ENCODE measurements around the gene FCHO1. TPM values are rescaled to one million over a fixed set of nuclear protein-coding genes. Genes with fewer than 3 reads are reported as not detected.
A peak's percentile ranks its signal among the peaks of the same experiment; 100 is the strongest.

FCHO1 gene
- total RNA-seq, 1 experiment from 2014 or later, result 1.2 TPM

- DNase-seq (ENCODE audit: low spot score), result no peak
Observed at GRCh38 chr19:17735410-17735809, 15.9 kb upstream of the FCHO1 start.

DNA sequence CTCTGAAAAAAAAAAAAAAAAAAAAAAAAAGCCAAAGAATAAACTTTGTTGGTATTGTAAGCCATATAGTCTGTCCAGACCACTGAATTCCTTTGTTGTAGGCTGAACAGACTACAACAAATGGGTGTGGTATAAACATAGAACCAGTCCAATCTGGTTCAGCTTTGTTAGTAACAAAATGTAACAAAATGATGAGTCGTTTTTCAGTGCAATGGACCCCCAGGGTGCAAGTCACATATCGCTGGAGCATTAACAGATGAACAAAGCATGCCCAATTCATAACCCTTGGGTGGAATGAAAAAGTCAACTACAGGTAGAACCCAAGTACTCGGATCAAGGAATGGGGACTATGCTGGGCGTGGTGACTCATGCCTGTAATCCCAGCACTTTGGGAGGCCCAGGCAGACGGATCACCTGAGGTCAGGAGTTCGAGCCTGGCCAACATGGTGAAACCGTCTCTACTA lies 13.6 kb upstream of the FCHO1 start:
- DNase-seq (ENCODE audit: low spot score), result no peak

DNA sequence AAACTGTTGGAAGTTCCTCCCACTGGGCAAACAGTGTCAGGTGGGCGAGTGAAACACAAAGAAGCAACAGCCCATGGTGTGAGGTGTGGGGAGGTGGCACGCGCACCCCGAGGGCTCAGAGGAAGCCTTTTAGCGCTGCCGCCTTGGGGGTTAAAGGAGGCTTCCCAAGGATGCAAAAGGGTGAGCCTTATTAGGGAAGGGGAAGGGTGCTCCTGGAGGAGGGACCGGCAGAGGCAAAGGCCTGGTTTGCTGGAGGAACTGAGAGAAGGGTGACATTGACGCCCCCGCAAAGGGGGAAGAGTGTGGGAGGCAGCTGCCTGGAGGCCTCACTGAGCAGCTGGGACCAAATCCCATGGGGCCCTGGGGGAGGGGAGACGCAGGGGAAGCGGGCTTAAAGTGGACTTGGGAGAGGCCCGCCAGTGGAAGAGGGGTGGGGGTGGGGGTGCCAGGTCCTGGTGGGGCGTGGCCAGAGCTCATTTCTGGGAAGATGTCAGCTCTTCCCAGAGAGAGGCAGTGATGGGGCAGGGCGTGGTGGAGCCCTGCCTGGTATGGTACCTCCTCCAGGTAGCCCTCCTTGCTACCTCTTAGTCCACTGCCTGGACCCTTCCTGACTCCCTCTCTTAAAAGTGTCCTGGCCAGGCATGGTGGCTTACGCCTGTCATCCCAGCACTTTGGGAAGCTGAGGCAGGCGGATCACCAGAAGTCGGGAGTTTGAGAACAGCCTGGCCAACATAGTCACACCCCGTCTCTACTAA lies 12.0 kb upstream of the FCHO1 start:
- no peak for DNase-seq (ENCODE audit: low spot score)

DNA sequence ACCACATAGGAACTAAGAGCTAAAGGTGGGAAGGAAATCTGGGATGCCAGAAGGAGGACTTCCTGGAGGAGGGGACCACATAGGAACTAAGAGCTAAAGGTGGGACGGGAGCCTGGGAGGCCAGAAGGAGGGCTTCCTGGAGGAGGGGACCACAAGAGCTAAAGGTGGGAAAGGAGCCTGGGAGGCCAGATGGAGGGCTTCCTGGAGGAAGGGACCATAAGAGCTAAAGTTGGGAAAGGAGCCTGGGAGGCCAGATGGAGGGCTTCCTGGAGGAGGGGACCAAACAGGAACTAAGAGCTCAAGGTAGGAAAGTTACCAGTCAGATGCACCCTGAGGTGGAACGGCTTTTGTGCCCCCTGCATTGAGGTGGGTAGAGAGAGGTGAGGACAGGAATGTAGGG lies 9.8 kb upstream of the FCHO1 start:
- no peak for DNase-seq (ENCODE audit: low spot score)

DNA sequence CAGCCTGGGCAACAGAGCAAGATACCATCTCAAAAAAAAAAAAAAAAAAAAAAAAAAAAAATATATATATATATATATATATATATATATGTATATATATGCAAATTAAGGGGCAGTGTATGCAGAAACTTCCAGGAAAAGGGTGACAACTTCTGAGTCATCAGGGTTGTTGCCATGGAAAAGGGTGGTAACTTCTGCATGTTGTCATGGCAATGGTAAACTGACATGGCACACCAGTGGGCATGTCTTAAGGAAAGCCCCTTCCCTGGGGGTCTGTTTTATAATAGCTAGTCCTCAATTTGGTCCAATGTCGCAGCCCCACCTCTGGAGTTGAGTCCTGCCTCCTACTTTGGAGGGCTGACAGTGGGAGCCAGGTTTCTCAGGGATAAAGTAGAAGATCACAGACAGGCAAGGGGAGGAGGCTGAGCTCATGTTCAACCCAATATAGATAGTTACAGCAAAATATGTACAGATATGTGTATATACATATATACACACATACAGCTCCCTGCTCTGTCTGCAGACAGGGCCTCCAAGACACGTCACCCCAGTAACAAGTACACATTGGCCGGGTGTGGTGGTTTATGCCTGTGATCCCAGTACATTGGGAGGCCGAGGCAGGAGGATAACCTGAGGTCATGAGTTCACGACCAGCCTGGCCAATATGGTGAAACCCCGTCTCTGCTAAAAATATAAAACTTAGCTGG lies 7.2 kb upstream of the FCHO1 start:
- DNase-seq (ENCODE audit: low spot score), result no peak

DNA sequence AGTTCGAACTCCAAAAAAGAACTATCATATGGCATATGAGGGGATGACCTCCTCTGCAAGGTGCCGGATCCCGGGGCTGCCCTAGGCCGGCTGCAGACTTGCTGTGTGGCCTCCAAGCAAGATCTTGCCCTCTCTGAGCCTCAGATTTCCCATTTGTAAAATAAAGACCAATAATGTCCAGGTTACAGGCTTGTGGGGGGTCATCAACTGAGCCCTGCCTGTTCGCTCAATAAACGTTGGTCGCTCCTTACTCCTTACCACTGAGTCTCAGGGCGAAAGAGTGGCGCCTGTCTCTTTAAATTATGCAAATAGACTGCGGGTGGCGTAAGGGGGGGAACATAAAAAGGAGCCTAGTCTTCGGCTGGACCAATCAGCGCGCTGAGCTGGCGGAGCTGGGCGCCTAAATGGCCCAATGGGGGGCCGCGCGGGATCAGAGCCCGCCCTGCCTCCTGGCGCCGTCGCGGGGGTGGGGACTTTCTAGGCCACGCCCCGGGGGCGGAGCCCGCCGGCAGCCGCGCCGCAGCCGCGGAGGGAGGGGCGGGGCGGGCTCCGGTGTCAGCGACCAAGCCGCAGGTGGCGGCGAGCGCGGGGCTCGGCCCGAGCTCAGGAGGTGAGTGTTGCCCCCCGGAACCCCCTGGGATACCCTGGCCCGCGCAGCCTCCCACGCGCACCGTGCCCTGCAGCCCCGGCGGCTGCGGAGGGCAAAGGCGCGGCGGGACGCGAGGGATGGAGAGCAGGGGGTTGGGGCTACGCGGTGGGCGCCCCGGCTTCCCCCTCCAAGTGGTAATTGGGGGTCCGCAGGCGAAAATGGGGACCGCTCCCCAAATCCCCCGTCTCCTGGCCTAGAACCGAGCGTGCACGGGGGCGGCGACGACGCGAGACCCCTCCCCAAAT lies 3.8 kb upstream of the FCHO1 start:
- DNase-seq (ENCODE audit: low spot score), result peak; percentile 87

DNA sequence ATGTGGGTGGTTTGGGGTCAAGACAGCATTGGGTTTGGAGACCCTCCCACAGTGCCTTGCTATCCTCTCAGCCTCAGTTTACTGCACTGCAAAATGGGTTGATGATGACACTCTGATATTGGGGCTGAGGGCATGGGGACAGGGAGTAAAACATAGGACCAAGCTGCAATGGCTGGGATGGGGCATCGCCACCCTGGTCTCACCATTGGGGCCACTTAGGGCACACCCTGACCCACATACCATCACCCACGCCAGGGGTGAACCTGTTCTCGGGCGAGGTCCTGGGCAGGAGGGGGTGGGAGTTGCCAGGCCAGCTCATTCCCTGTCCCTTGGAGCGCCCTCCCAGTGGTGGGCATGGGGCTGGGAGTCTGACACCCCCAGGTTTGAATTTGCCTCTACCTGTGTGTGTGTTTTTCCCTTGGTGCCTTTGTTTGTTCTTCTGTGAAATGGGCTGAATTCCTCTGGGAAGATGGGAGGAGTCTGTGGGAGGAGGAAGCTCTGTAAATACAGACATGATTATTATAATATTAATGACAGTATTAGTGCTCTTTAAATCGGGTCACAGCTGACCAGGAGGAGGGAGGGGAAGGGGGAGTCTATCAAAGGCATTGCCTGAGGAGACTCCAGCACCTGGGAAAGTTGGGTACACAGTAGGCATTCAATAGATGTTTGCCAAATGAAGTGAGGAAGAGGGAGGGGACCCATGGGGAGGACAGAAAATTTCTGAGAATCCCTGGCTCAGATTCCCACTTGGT lies 2.2 kb upstream of the FCHO1 start:
- no peak for DNase-seq (ENCODE audit: low spot score)

GRCh38 chr19:17749912-17750317 lies 1.4 kb upstream of the FCHO1 start:
- DNase-seq (ENCODE audit: low spot score), result no peak

DNA sequence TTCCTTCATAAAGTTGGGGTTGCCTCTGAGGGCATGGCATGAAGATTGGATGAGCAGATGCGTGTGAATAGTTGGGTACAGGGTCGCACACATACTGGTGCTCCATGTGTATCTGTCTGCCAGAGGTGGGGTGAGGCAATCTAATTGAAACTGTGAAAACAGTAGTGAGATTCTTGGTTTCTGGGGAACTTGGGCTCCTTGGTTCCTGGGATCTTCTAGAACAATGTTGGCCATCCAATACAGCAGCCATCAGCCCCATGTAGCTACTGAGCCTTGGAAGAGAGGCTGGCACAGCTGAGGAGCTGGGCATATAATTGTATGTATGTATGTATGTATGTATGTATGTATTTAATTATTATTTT lies 616 bp downstream of the FCHO1 start:
- no peak for DNase-seq (ENCODE audit: low spot score)

DNA sequence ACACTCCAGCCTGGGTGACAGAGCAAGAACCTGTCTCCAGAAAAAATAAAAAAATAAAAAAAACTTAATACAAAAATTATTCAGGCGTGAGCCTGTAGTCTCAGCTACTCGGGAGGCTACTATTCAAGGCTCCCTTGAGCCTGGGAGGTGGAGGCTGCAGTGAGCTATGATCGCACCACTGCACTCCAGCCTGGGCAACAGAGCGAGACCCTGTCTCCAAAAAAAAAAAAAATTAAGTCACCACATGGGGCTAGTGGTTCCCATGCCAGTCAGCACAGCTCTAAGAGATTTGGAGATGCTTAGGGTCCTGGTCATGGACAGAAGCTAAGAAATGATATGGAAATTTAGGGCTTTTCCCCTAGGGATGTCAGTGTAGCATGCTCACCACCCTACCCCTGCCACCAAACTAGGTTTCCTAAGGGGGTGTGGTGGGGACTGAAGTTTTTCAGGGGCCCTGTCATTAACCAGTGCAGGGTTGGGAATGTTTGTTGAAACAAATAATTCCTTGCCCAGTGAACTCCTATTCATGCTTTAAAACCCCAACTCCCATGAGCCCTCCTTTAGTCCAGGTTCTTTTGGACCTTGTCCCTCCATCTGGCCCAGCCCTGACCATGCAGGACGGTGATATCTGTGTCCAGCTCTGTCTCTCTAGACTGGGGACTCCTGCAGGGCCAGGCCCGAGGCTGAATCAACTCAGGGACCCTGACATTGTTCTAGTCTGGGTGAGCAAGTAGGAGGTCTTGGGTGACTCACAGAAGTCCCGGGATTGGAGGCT lies 1.8 kb downstream of the FCHO1 start:
- no peak for DNase-seq (ENCODE audit: low spot score)

DNA sequence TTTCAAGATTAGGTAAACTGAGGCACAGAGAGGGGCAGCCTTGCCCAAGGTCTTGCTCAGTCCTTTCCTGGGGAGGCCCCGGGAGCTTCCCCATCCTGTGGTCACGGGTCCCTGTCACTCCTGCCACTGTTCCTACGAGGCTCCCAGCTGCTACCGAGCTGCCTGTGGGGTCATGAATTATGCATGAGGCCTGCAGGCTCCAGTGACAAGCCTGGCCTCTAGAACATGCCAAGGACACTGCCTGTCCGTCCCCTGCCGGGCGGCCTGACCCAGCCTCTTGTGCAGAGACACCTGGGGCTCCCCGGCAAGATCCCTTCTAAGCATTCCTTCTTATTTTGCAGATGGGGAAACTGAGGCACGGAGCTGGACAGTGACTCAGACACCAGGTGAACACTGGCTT lies 2.7 kb downstream of the FCHO1 start:
- no peak for DNase-seq (ENCODE audit: low spot score)

- DNase-seq (ENCODE audit: low spot score), result no peak
Observed at GRCh38 chr19:17754634-17755442, 3.6 kb downstream of the FCHO1 start.

DNA sequence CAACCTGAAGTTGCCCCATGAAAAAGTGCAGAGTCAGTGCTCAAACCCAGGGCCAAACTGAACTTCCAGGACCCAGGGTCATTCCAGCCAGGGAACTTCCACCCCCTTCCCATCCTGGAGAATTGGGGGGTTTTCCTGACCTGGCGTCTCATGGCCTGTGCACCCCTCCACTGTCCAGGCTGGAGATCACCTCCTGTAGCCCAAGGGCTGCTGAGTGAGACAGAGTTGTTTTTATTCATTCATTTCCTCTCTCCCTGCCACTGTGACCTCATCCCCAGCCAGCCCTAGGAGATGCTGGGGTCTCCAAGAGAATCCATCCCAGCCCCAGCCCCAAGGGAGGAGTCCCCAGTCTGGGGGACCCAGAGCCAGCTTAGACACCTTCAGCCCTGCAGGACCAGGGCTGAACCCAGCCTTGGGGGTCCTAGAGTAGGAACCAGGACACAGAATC lies 4.2 kb downstream of the FCHO1 start:
- no peak for DNase-seq (ENCODE audit: low spot score)

DNA sequence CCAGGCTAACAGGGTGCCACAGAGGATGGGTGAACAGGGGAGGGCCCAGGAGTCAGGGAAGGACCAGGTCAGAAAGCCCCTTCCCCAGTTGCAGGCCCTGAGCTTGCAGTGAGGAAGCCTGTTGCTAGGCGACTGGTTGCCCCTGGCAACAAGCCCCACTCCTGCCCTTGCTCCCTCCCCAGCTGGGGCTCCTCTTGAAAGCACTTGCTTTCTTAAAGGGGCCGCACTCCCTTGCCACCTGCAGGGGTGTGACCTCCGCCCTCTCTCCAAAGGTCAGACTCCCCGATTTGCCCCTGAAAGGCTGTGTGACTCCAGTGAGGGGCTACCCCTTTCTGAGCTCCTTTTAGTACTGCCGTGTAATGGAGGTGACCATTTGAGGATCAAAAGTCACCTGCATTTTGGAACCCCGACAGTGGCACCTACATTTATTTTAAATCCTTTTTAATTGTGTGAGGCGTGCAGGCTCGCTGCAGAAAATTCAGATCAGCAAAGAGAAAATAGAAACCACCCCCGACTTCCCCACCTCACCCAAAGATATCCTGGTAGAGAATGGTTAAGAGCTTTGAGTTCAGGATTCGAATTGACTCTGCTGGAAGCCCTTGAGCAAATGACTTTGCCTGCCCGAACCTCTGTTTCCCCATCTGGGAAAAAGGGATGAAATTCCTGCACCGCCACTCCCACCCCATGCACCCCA lies 4.8 kb downstream of the FCHO1 start:
- no peak for DNase-seq (ENCODE audit: low spot score)

GRCh38 chr19:17757125-17757524 lies 5.8 kb downstream of the FCHO1 start:
- no peak for DNase-seq (ENCODE audit: low spot score)

DNA sequence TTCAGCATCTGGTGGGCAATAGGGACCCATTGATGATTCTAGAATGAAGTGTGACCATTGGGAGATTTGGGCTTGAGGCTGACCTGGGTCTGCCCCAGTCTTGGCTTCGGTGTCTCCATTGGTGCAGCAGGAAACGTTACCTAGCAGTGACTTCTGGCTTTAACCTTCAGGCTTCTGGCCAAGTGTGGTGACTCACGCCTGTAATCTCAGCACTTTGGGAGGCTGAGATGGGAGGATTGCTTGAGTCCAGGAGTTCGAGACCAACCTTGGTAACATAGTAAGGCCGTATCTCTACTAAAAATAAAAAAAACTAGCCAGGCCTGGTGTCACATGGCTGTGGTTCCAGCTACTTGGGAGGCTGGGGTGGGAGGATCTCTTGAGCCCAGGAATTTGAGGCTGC lies 7.2 kb downstream of the FCHO1 start:
- no peak for DNase-seq (ENCODE audit: low spot score)

DNA sequence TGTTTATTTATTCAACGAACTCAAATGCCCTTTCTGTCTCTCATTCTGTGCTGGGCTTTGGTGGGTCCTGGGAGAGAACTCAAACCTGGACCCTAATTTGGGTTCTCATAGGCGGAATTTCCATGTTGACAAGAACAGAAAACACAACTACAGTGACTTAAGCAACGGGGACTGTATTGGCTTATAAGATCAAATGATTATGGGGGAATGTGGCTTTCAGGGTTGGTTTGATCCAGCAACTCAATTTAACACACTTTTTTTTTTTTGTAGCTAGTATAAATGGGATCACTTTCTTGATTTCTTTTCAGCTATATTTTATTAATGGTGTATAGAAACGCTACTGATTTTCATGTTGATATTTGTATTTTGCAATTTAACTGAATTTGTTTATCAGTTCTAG lies 9.9 kb downstream of the FCHO1 start:
- DNase-seq (ENCODE audit: low spot score), result no peak

GRCh38 chr19:17762505-17763229 lies 11.4 kb downstream of the FCHO1 start:
- peak; percentile 46 for DNase-seq (ENCODE audit: low spot score)

Measured in HT-29 (cell line).